Measurements from ENCODE around the gene DHRS9.
"Not testable (repeated sequence)": the region's sequence is repeated elsewhere in the genome, so short reads cannot be mapped to it uniquely, and the experiment has no call there.

Gene DHRS9

DNA sequence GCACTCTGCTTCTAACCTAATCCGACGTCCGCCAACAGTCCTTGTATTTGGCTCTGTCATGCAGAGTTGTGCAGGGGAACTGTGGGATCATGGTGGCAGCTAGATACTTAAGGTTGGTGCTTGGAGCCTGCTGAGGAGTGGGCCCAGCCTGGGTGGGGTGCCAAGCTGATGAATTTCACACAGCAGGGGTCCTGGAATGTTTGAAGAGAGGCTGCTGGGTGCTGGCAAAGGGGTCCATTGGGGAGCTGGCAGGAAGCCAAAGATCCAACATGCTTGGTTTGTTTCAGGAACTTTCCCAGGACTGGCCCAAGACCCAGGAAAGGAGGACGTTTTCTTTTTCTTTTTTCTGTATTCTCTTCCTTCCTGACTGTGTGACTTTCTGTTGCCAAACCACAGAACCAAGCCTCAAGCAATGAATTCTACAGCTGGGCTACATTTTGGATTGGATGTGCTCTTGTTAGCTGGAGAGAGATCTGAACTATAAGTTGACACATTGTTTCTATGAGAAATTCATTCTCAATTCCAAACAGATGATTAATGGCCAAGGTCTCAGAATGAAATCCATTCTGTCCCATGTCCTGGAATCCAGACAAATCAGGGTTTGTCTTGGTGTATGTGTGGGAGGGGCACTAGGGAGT, 49.9 kb downstream of the DHRS9 start:
- TF ChIP-seq POLR2AphosphoS5 (IDR thresholded peaks at IDR 0.05; ENCODE audit: low read depth, low read length) (no peak), TAF1 (IDR thresholded peaks at IDR 0.05; ENCODE audit: borderline replicate concordance, low read depth, low read length) (no peak), POLR2A (IDR thresholded peaks at IDR 0.05; ENCODE audit: low read depth, low read length) (no peak)
- DNase-seq (ENCODE audit: insufficient read length) (no peak), FAIRE-seq (no peak)

DNA sequence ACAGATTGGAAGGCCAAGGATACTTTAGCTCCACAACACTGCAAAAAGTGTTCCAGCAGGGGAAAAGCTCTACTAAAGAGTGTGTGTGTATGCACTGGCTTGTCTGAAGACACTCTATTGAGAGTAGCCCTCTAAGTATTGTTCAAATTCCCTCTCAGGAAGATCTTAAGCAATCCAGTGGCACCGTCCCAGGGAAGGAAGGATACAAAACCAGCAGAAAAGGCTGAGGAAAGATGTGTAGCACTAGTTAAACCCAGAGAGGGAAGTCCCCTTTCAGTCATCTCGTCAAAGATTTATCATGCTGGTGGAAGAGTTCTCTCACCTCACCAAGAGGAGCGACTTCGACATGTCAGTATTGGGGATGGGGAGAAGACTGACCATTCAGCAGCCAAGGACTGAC, 50.5 kb downstream of the DHRS9 start:
- FAIRE-seq, result no peak
- DNase-seq (ENCODE audit: insufficient read length), result no peak
- no peak for TF ChIP-seq POLR2AphosphoS5 (IDR thresholded peaks at IDR 0.05; ENCODE audit: low read depth, low read length)
- no peak for TF ChIP-seq POLR2A (IDR thresholded peaks at IDR 0.05; ENCODE audit: low read depth, low read length)
- TF ChIP-seq TAF1 (IDR thresholded peaks at IDR 0.05; ENCODE audit: borderline replicate concordance, low read depth, low read length), result no peak

DNA sequence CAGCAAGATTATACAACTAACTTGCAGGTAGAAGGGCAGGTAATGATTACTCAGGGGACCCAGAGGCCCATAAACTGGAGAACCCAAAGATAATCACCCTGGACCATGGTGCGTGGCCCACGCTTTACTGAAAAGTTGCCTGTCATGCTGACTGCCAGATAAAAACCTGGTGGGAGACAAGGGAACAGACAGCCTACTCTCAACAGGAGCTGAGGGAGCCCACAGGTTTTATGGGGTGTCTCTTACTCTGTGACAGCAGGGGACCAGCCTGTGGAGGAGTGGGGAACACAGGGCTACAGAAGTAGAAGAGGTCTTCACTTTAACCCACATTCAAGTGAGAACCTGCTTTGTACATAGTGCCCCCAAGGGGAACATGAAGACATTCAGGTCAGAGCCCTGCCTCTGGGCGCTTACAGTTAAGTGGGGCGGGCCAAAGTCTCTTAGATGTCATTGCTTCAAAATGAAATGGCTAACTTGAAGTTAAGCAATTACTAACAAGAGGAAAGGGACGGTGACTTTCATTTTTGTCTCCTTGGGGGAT, 60.4 kb downstream of the DHRS9 start:
- TF ChIP-seq TAF1 (IDR thresholded peaks at IDR 0.05; ENCODE audit: borderline replicate concordance, low read depth, low read length) (no peak), POLR2A (IDR thresholded peaks at IDR 0.05; ENCODE audit: low read depth, low read length) (no peak), POLR2AphosphoS5 (IDR thresholded peaks at IDR 0.05; ENCODE audit: low read depth, low read length) (no peak)
- no peak for FAIRE-seq
- no peak for DNase-seq (ENCODE audit: insufficient read length)

DNA sequence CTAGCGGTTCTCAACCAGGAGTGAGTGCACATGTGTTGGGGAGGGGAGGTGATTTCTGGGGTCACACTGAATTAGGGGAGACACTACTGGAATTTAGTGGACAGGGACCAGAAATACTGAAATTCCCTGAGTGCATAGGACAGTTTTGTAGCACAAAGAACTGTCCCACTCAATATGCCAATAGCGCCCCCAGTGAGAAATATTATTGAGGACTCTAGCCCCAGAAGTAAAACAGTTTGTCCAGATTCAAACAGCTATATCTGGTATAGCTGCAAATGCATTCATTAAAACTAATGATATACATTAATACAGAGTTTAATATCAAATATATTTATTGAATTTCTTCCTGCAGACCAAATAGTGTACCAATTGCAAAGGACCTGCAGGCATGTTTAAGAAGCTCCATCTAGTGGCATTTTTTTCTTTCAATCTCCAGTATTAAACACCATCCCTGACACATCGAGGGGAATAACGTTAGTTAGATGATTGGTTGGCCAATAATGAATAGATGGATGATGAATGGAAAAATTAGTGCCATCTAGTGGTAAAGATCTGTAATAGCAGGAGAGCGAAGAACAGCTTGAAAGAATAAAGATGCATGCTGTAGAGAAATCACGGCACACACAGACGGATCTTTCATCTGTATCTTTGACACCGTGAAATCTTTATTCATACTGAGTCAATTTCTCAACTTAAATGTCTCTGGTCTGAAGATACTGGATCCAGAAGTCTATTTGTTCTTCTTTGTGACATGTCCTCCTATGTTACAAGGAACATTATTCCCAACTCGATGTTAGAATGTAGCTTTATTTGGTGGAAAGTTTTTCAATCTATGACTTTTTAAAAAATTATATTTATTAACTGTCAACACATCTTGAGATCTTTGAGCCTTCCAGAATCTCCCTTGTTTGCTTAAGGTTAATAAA, 62.5 kb downstream of the DHRS9 start:
- no peak for DNase-seq (ENCODE audit: insufficient read length)
- FAIRE-seq, result peak; percentile 58
- TF ChIP-seq POLR2AphosphoS5 (IDR thresholded peaks at IDR 0.05; ENCODE audit: low read depth, low read length) (no peak), TAF1 (IDR thresholded peaks at IDR 0.05; ENCODE audit: borderline replicate concordance, low read depth, low read length) (no peak), POLR2A (IDR thresholded peaks at IDR 0.05; ENCODE audit: low read depth, low read length) (no peak)

- not testable (repeated sequence) for FAIRE-seq; DNase-seq (ENCODE audit: insufficient read length)
Observed at GRCh38 chr2:169134272-169134671, 64.9 kb downstream of the DHRS9 start.

GRCh38 chr2:169136428-169136827, 67.1 kb downstream of the DHRS9 start:
- FAIRE-seq; DNase-seq (ENCODE audit: insufficient read length): not testable (repeated sequence)

- TF ChIP-seq TAF1 (IDR thresholded peaks at IDR 0.05; ENCODE audit: borderline replicate concordance, low read depth, low read length) (no peak), POLR2AphosphoS5 (IDR thresholded peaks at IDR 0.05; ENCODE audit: low read depth, low read length) (no peak), POLR2A (IDR thresholded peaks at IDR 0.05; ENCODE audit: low read depth, low read length) (no peak)
- FAIRE-seq (no peak), DNase-seq (ENCODE audit: insufficient read length) (no peak)
Observed at GRCh38 chr2:169136885-169137534, 67.6 kb downstream of the DHRS9 start.

DNA sequence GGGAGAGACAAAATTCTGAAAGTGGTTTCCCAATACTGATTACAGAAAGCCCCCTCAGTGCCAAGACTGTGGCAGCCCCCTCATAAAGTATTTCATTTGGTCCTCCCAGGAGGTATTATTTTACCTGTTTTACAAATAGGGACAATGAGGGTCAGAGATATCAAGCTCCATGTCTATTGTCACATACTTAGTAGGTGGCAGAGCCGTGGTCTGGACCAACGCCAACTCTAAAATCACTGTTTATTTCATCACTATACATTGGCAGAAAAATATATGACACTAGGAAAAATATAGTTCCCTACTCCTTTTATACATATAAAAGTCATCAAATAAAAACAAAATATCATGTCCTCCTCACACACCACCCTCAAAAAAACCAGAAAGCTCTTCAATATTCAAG, 68.6 kb downstream of the DHRS9 start:
- FAIRE-seq (no peak), DNase-seq (ENCODE audit: insufficient read length) (no peak)
- TF ChIP-seq TAF1 (IDR thresholded peaks at IDR 0.05; ENCODE audit: borderline replicate concordance, low read depth, low read length) (no peak), POLR2AphosphoS5 (IDR thresholded peaks at IDR 0.05; ENCODE audit: low read depth, low read length) (no peak), POLR2A (IDR thresholded peaks at IDR 0.05; ENCODE audit: low read depth, low read length) (no peak)

GRCh38 chr2:169139145-169139544, 69.8 kb downstream of the DHRS9 start:
- TF ChIP-seq TAF1 (IDR thresholded peaks at IDR 0.05; ENCODE audit: borderline replicate concordance, low read depth, low read length) (no peak), POLR2AphosphoS5 (IDR thresholded peaks at IDR 0.05; ENCODE audit: low read depth, low read length) (no peak), POLR2A (IDR thresholded peaks at IDR 0.05; ENCODE audit: low read depth, low read length) (no peak)
- no peak for DNase-seq (ENCODE audit: insufficient read length)
- no peak for FAIRE-seq

DNA sequence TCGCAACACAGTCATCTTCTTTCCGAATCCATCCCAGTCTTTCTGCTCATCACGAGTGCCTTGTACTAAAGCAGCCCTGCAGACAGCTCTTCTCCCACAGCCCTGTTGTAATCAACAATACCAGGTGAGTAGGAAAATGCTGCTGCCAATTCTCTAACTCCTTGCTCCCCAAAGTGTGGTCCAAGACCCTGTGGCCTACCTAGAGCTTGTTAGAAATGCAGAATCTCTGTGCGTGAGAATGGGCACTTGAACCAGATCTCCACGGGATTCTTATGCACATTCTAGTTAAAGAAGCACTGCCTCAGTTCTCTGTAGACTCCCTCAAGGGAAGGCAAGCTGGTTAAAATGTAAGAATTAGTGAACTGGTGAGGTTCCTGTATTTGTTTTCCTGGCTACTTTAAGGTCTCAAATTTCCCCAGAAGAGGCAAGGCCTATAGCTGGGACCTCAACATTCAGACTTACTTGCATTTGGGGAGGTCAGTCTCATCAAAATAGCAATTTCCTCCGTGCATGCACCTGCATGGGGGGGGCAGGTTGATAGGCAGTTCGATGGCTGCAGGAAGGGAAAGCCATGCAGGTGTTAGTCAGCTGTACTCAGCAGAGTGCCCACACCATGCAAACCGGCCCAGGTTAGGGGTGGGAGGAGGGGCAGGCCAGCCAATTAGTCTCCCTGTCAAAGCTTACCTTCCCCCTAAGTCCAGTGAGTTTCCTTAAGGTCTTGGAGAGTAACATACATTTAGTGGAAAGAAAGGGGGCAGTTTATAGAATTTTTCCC, 70.8 kb downstream of the DHRS9 start:
- no peak for FAIRE-seq
- no peak for DNase-seq (ENCODE audit: insufficient read length)
- TF ChIP-seq POLR2A (IDR thresholded peaks at IDR 0.05; ENCODE audit: low read depth, low read length) (no peak), POLR2AphosphoS5 (IDR thresholded peaks at IDR 0.05; ENCODE audit: low read depth, low read length) (no peak), TAF1 (IDR thresholded peaks at IDR 0.05; ENCODE audit: borderline replicate concordance, low read depth, low read length) (no peak)

DNA sequence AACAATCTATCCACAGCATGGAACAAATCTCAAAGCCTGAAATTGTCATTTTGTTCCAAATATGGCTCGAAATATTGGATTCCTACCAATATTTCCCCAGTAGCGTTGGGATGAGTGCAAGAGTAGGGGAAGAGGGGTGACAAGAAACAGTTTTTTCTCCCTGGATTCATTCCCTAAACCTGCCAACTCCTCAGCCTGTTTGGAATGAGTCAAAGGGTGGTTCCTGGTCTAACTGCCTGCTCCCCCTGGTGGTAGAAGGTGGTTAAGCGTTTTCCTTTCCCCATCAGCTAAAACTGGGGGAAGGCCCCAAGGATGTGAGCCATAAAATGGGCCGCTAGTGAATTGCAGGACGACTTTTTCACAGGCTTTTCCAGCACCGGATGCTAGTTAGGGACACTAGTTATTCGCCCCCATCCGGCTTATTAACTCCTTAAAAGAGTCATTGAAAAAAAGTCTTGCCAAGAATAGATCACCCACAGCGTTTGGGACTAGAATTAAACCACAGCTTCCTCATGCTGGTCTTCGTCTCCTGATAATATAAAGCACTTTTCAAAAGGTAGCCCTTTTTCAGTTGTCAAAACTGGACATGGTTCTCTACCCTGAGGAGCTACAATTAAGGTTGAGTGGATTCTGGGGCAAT, 72.5 kb downstream of the DHRS9 start:
- peak; percentile 91 for FAIRE-seq
- DNase-seq (ENCODE audit: insufficient read length), result peak; percentile 24
- TF ChIP-seq TAF1 (IDR thresholded peaks at IDR 0.05; ENCODE audit: borderline replicate concordance, low read depth, low read length) (no peak), POLR2A (IDR thresholded peaks at IDR 0.05; ENCODE audit: low read depth, low read length) (no peak), POLR2AphosphoS5 (IDR thresholded peaks at IDR 0.05; ENCODE audit: low read depth, low read length) (no peak)

Data from GM12892 (cell line).